H9 (cell line): Measurements from ENCODE around the gene CTIF. TPM values are rescaled to one million over a fixed set of nuclear protein-coding genes. Genes with fewer than 3 reads are reported as not detected.

Source experiments
- DNase-seq: peaks from one replicate; pipeline ENCODE4 v3.0.0-alpha.2; 2017
- H2AFZ ChIP-seq: one replicate; pipeline ENCODE4 v1.6.1; 2013; ENCODE audit warnings: mild to moderate bottlenecking, low read length, control low read depth, moderate library complexity
- H2AK5ac ChIP-seq: 2 replicates; pipeline ENCODE4 v1.6.1; 2013; ENCODE audit warnings: low read length, control low read depth, mixed read lengths; ENCODE audit not compliant: insufficient read length
- H2BK120ac ChIP-seq: one replicate; pipeline ENCODE4 v1.6.1; 2013; ENCODE audit warnings: low read depth, mild to moderate bottlenecking, low read length, control low read depth, inconsistent platforms; ENCODE audit not compliant: poor library complexity, severe bottlenecking
- H2BK12ac ChIP-seq: 2 replicates; pipeline ENCODE4 v1.6.1; 2013; ENCODE audit warnings: low read length, control low read depth, mixed read lengths, low read depth; ENCODE audit not compliant: insufficient read length
- H2BK15ac ChIP-seq: 2 replicates; pipeline ENCODE4 v1.6.1; 2013; ENCODE audit warnings: low read depth, low read length, control low read depth
- H2BK20ac ChIP-seq: one replicate; pipeline ENCODE4 v1.6.1; 2013; ENCODE audit warnings: low read depth, mild to moderate bottlenecking, low read length, control low read depth, inconsistent platforms; ENCODE audit not compliant: poor library complexity, severe bottlenecking
- H2BK5ac ChIP-seq: 2 replicates; pipeline ENCODE4 v1.6.1; 2013; ENCODE audit warnings: low read length, control low read depth, mixed read lengths; ENCODE audit not compliant: insufficient read length
- H3K14ac ChIP-seq: 2 replicates; pipeline ENCODE4 v1.6.1; 2013; ENCODE audit warnings: low read length, control low read depth; ENCODE audit not compliant: insufficient read depth
- H3K18ac ChIP-seq: 2 replicates; pipeline ENCODE4 v1.6.1; 2013; ENCODE audit warnings: low read depth, mild to moderate bottlenecking, mixed read lengths, low read length, control low read depth; ENCODE audit not compliant: insufficient read length
- H3K23ac ChIP-seq: 2 replicates; pipeline ENCODE4 v1.6.1; 2013; ENCODE audit warnings: low read length, control low read depth, mixed read lengths, low read depth; ENCODE audit not compliant: insufficient read length
- H3K23me2 ChIP-seq: 2 replicates; pipeline ENCODE4 v1.6.1; 2013; ENCODE audit warnings: low read depth, mild to moderate bottlenecking, mixed read lengths, low read length, control low read depth; ENCODE audit not compliant: insufficient read length, poor library complexity, severe bottlenecking
- H3K27ac ChIP-seq: 2 replicates; pipeline ENCODE4 v1.5.1; 2013; ENCODE audit warnings: low read length, control low read depth, mixed read lengths, low read depth; ENCODE audit not compliant: insufficient read length
- H3K27me3 ChIP-seq: 2 replicates; pipeline ENCODE4 v1.6.1; 2013; ENCODE audit warnings: low read length, control low read depth, inconsistent platforms; ENCODE audit not compliant: insufficient read depth
- H3K4ac ChIP-seq: 2 replicates; pipeline ENCODE4 v1.6.1; 2013; ENCODE audit warnings: low read depth, mild to moderate bottlenecking, control low read depth, inconsistent platforms, low read length, moderate library complexity
- H3K4me1 ChIP-seq: 2 replicates; pipeline ENCODE4 v1.6.1; 2013; ENCODE audit warnings: low read length, control low read depth, inconsistent platforms; ENCODE audit not compliant: insufficient read depth
- H3K4me2 ChIP-seq: 2 replicates; pipeline ENCODE4 v1.6.1; 2013; ENCODE audit warnings: low read length, control low read depth, mixed read lengths; ENCODE audit not compliant: insufficient read length, insufficient read depth
- H3K56ac ChIP-seq: 2 replicates; pipeline ENCODE4 v1.6.1; 2013; ENCODE audit warnings: low read depth, mild to moderate bottlenecking, mixed read lengths, low read length, control low read depth; ENCODE audit not compliant: insufficient read length
- H3K79me1 ChIP-seq: 2 replicates; pipeline ENCODE4 v1.6.1; 2013; ENCODE audit warnings: low read depth, mild to moderate bottlenecking, moderate library complexity, low read length, control low read depth, inconsistent platforms; ENCODE audit not compliant: insufficient read depth, poor library complexity, severe bottlenecking
- H3K79me2 ChIP-seq: 2 replicates; pipeline ENCODE4 v1.6.1; 2013; ENCODE audit warnings: low read length, control low read depth, inconsistent platforms; ENCODE audit not compliant: insufficient read depth
- H3K9ac ChIP-seq: 2 replicates; pipeline ENCODE4 v1.6.1; 2013; ENCODE audit warnings: low read length, control low read depth, mixed read lengths; ENCODE audit not compliant: insufficient read length; ENCODE audit errors: extremely low read depth
- H3K9me3 ChIP-seq: one replicate; pipeline ENCODE4 v1.6.1; 2013; ENCODE audit warnings: low read depth, low read length, inconsistent platforms; ENCODE audit not compliant: control insufficient read depth
- H3T11ph ChIP-seq: one replicate; pipeline ENCODE4 v1.6.1; 2013; ENCODE audit warnings: mild to moderate bottlenecking, low read length, control low read depth, inconsistent platforms
- H4K20me1 ChIP-seq: one replicate; pipeline ENCODE4 v1.6.1; 2013; ENCODE audit not compliant: control insufficient read depth, insufficient read length, insufficient read depth
- H4K5ac ChIP-seq: 2 replicates; pipeline ENCODE4 v1.6.1; 2013; ENCODE audit warnings: low read depth, mild to moderate bottlenecking, mixed read lengths, low read length, control low read depth; ENCODE audit not compliant: insufficient read length
- H4K8ac ChIP-seq: replicated peaks from 2 replicates; pipeline ENCODE4 v1.6.1; 2013; ENCODE audit warnings: low read length, control low read depth, mixed read lengths, low read depth; ENCODE audit not compliant: insufficient read length
- H4K91ac ChIP-seq: 2 replicates; pipeline ENCODE4 v1.6.1; 2013; ENCODE audit warnings: low read depth, mild to moderate bottlenecking, moderate library complexity, mixed read lengths, low read length, control low read depth; ENCODE audit not compliant: insufficient read length
- H3K27ac Mint-ChIP-seq, 3 experiments: 2 replicates in 2 of 3; 3 replicates in 1 of 3; pipeline ENCODE4 v1.8.0; 2020 to 2021; ENCODE audit warnings: mixed read lengths in 3 of 3, mild to moderate bottlenecking in 1 of 3, moderate library complexity in 1 of 3
- H3K27me3 Mint-ChIP-seq: 2 replicates; pipeline ENCODE4 v1.8.0; 2021; ENCODE audit warnings: low read depth, mild to moderate bottlenecking, moderate library complexity, mixed read lengths
- H3K36me3 Mint-ChIP-seq, 3 experiments: 2 replicates in 2 of 3; 3 replicates in 1 of 3; pipeline ENCODE4 v1.8.0; 2020 to 2021; ENCODE audit warnings: low read depth in 3 of 3, mixed read lengths in 3 of 3; ENCODE audit not compliant: insufficient read depth in 1 of 3
- H3K4me1 Mint-ChIP-seq, 2 experiments: 2 replicates each; pipeline ENCODE4 v1.8.0; 2020; ENCODE audit warnings: mixed read lengths in 2 of 2
- H3K4me3 Mint-ChIP-seq, 2 experiments: 2 replicates in 1 of 2; 3 replicates in 1 of 2; pipeline ENCODE4 v1.8.0; 2020 to 2021; ENCODE audit warnings: mild to moderate bottlenecking in 2 of 2, mixed read lengths in 2 of 2, moderate library complexity in 1 of 2
- H3K9me3 Mint-ChIP-seq, 2 experiments: 2 replicates in 1 of 2; 3 replicates in 1 of 2; pipeline ENCODE4 v1.8.0; 2020; ENCODE audit warnings: mild to moderate bottlenecking in 2 of 2, mixed read lengths in 2 of 2, moderate library complexity in 1 of 2
- CTCF ChIP-seq: fragments of 200-600 bp; sonication (generic); conservative IDR thresholded peaks from 3 replicates; pipeline ENCODE4 v1.8.0; 2021; ENCODE audit warnings: antibody characterized with exemption, mild to moderate bottlenecking
- WGBS: extraction: QIAGEN DNeasy Blood & Tissue Kit; methylation state at CpG from one replicate; pipeline ENCODE4 v1.1.7; 2013; ENCODE audit warnings: missing lambda C conversion rate, low lambda C conversion rate, mixed read lengths; ENCODE audit not compliant: insufficient read length; ENCODE audit errors: extremely low coverage; 5-methylcytosine and 5-hydroxymethylcytosine counted together
- total RNA-seq: library from RNA; stranded (reverse); gene quantifications from 2 replicates; pipeline ENCODE4 v1.2.1, GENCODE V29; 2021

Gene CTIF
- total RNA-seq, 1 experiment from 2014 or later, result 15.8 TPM

- WGBS, result no CpG with 5 or more reads among the region's 2 CpGs
- peaks cover 4% of the 10 kb centered on the region; the same call in 1 of the 2 replicates for H3K4me1 ChIP-seq
- H3K79me1 ChIP-seq, result no peaks in the 10 kb centered on the region
- H2BK15ac ChIP-seq, result no peak overlapping the region
- no peak overlapping the region for H3K4me3 Mint-ChIP-seq
- H3K27me3 ChIP-seq, result no peaks in the 10 kb centered on the region
- H4K91ac ChIP-seq, result no peak overlapping the region
- no peak overlapping the region for H2BK12ac ChIP-seq
- no peak overlapping the region for H3K4me2 ChIP-seq
- H3K79me2 ChIP-seq, result no peaks in the 10 kb centered on the region
- no peak overlapping the region for H2BK120ac ChIP-seq
- H3K9me3 ChIP-seq, result no peaks in the 10 kb centered on the region
- H3K27me3 Mint-ChIP-seq, result no peaks in the 10 kb centered on the region; the same call in 1 of the 2 replicates
- no peaks in the 10 kb centered on the region for H3K23me2 ChIP-seq
- DNase-seq, result no peak
- no peak overlapping the region for H2BK20ac ChIP-seq
- H3K36me3 Mint-ChIP-seq, result peaks cover 0 to 4% (median 2%) of the 10 kb centered on the region in 3 experiments; a peak in 3 of 7 replicates
- H3K9ac ChIP-seq, result no peak overlapping the region
- H2AFZ ChIP-seq, result no peak overlapping the region
- H3K14ac ChIP-seq, result no peak overlapping the region
- no peaks in the 10 kb centered on the region for H4K20me1 ChIP-seq
- no peak for TF ChIP-seq CTCF
- no peak overlapping the region for H4K8ac ChIP-seq
- H3T11ph ChIP-seq, result no peak overlapping the region
- no peak overlapping the region for H2BK5ac ChIP-seq
- H3K18ac ChIP-seq, result no peak overlapping the region
- no peak overlapping the region for H3K4ac ChIP-seq
- H3K27ac Mint-ChIP-seq, result no peak overlapping the region
- no peak overlapping the region for H3K23ac ChIP-seq
- no peak overlapping the region for H3K27ac ChIP-seq
- H4K5ac ChIP-seq, result no peak overlapping the region
- no peaks in the 10 kb centered on the region for H3K9me3 Mint-ChIP-seq
- peaks cover 6 to 7% of the 10 kb centered on the region in 2 experiments for H3K4me1 Mint-ChIP-seq
- no peak overlapping the region for H3K56ac ChIP-seq
- no peak overlapping the region for H2AK5ac ChIP-seq
Observed at GRCh38 chr18:48635806-48636205, 97.0 kb downstream of the CTIF start.
